ENCODE measurements around the gene LPP. TPM values are rescaled to one million over a fixed set of nuclear protein-coding genes. Genes with fewer than 3 reads are reported as not detected.

LPP gene
- total and polyA plus RNA-seq, 10 of the 15 experiments (the other 5 are each of a cell fraction or from before 2014, with no cell fraction given): under 0.01 to 0.62 (median 0.03) TPM

- TF ChIP-seq ATF2 (IDR thresholded peaks at IDR 0.05; ENCODE audit: low read length) (no peak), RUNX3 (IDR thresholded peaks at IDR 0.05; ENCODE audit: low read length) (no peak)
These were observed 46.5 kb downstream of the LPP start (continued) for GRCh38 chr3:188200481-188200880.

- ChIA-PET CTCF (no interaction called here), SMC1A (ENCODE audit: uncharacterized antibody, unreplicated experiment) (no interaction called here)
These were observed 48.6 kb downstream of the LPP start for GRCh38 chr3:188202358-188203138.

More at GRCh38 chr3:188202358-188203138, 48.6 kb downstream of the LPP start:
- in situ Hi-C loops (cut with MboI): no loop called here
- Histone ChIP-seq H4K20me1 (ENCODE audit: control insufficient read depth, insufficient read depth) (no peaks in the 10 kb centered on the region), H3K4me3 (no peak overlapping the region), H3K79me2 (ENCODE audit: control insufficient read depth, insufficient read depth, low read length) (no peaks in the 10 kb centered on the region), H3K9me3 (replicated peaks; ENCODE audit: control insufficient read depth, insufficient read depth, low read length) (no peaks in the 10 kb centered on the region), H2AFZ (ENCODE audit: control insufficient read depth, low read depth, low read length) (no peak overlapping the region), H3K9ac (ENCODE audit: control insufficient read depth, insufficient read depth, low read length) (no peak overlapping the region), H3K27me3 (replicated peaks in 1 of 2; ENCODE audit: control insufficient read depth in 2 of 2, insufficient read depth in 2 of 2, low read length in 1 of 2) (no peaks in the 10 kb centered on the region), H3K27ac (ENCODE audit: control insufficient read depth, insufficient read depth) (no peak overlapping the region), H3K4me1 (ENCODE audit: control insufficient read depth, insufficient read depth, low read length) (no peaks in the 10 kb centered on the region), H3K4me2 (ENCODE audit: control insufficient read depth, insufficient read depth) (no peak overlapping the region), H3K36me3 (ENCODE audit: control insufficient read depth in 2 of 2, insufficient read depth in 2 of 2, low read length in 1 of 2) (no peaks in the 10 kb centered on the region)
- FAIRE-seq (no peak), ATAC-seq (no peak), DNase-seq (ENCODE audit: low read depth, low spot score) (no peak)
- ChIA-PET RAD21 (ENCODE audit: unreplicated experiment) (no interaction called here), POLR2A (no interaction called here)
- 64% methylated on average over 10 of the region's 10 CpGs for WGBS (ENCODE audit: insufficient coverage, insufficient replicate concordance, low lambda C conversion rate, missing lambda C conversion rate)
- intact Hi-C loops (cut with micrococcal nuclease; ENCODE audit: unreplicated experiment): no loop called here
- TF ChIP-seq BRCA1 (IDR thresholded peaks at IDR 0.05; ENCODE audit: low read depth, low read length) (no peak), MAX (IDR thresholded peaks at IDR 0.05; ENCODE audit: low read depth, low read length) (no peak), NR2C2 (IDR thresholded peaks at IDR 0.05; ENCODE audit: borderline replicate concordance, control insufficient read depth, insufficient read length, low read depth) (no peak), ATF3 (IDR thresholded peaks at IDR 0.05; ENCODE audit: borderline replicate concordance, extremely low read depth, low read depth, low read length) (no peak), ZNF384 (IDR thresholded peaks at IDR 0.05; ENCODE audit: borderline replicate concordance, low read depth, low read length) (no peak), TARDBP (IDR thresholded peaks at IDR 0.05; ENCODE audit: borderline replicate concordance) (no peak), ESRRA (IDR thresholded peaks at IDR 0.05; ENCODE audit: low read length) (no peak), FOS (IDR thresholded peaks at IDR 0.05; ENCODE audit: borderline replicate concordance, extremely low read depth, insufficient read length) (no peak), CREB1 (IDR thresholded peaks at IDR 0.05; ENCODE audit: low read depth) (no peak), SREBF2 (IDR thresholded peaks at IDR 0.05; ENCODE audit: low read length) (no peak), SMAD5 (IDR thresholded peaks at IDR 0.05; ENCODE audit: low read depth) (no peak), CBX3 (IDR thresholded peaks at IDR 0.05; ENCODE audit: borderline replicate concordance, low read depth) (no peak)
- TF ChIP-seq, protein P1, sequence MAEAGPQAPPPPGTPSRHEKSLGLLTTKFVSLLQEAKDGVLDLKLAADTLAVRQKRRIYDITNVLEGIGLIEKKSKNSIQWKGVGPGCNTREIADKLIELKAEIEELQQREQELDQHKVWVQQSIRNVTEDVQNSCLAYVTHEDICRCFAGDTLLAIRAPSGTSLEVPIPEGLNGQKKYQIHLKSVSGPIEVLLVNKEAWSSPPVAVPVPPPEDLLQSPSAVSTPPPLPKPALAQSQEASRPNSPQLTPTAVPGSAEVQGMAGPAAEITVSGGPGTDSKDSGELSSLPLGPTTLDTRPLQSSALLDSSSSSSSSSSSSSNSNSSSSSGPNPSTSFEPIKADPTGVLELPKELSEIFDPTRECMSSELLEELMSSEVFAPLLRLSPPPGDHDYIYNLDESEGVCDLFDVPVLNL (IDR thresholded peaks at IDR 0.05; ENCODE audit: low read depth, low read length): no peak
- BruUV-seq (replicated peaks): no TSS peak

All from GM12878 (cell line).